Measurements from ENCODE around the gene AASS. TPM values are rescaled to one million over a fixed set of nuclear protein-coding genes. Genes with fewer than 3 reads are reported as not detected.

AASS gene
- total and polyA plus RNA-seq, 10 of the 15 experiments (the other 5 are each of a cell fraction or from before 2014, with no cell fraction given) = 0.09 to 8.0 (median 0.39) TPM

GRCh38 chr7:122161628-122162027 is 17.6 kb upstream of the AASS start (continued):
- TF ChIP-seq ASH2L (IDR thresholded peaks at IDR 0.05; ENCODE audit: borderline replicate concordance, low read depth) (no peak), IKZF1 (conservative IDR thresholded peaks at IDR 0.05) (no peak), POLR2AphosphoS5 (IDR thresholded peaks at IDR 0.05; ENCODE audit: low read length) (no peak), POU2F2 (IDR thresholded peaks at IDR 0.05; ENCODE audit: borderline replicate concordance, low read depth, low read length) (no peak), ZBTB40 (IDR thresholded peaks at IDR 0.05; ENCODE audit: borderline replicate concordance) (no peak), NR2C2 (IDR thresholded peaks at IDR 0.05; ENCODE audit: borderline replicate concordance, control insufficient read depth, insufficient read length, low read depth) (no peak), SKIL (IDR thresholded peaks at IDR 0.05; ENCODE audit: low read depth, poor library complexity, severe bottlenecking) (no peak), BRCA1 (IDR thresholded peaks at IDR 0.05; ENCODE audit: low read depth, low read length) (no peak), ATF3 (IDR thresholded peaks at IDR 0.05; ENCODE audit: borderline replicate concordance, extremely low read depth, low read depth, low read length) (no peak)

Measured in GM12878 (cell line).